Mesodermal cell (in vitro differentiated cells): ENCODE results near the gene ATP5MG.
"Not testable (repeated sequence)": the region's sequence is repeated elsewhere in the genome, so short reads cannot be mapped to it uniquely, and the experiment has no call there.

Experiments
- H3K27ac ChIP-seq: 2 replicates; pipeline ENCODE4 v1.7.0; 2013; ENCODE audit warnings: mild to moderate bottlenecking, low read depth, low read length, moderate library complexity; ENCODE audit not compliant: severe bottlenecking
- H3K36me3 ChIP-seq: 2 replicates; pipeline ENCODE4 v1.7.1; 2013; ENCODE audit warnings: mild to moderate bottlenecking, low read length, moderate library complexity; ENCODE audit not compliant: control insufficient read depth, insufficient read depth
- H3K4me1 ChIP-seq: one replicate; pipeline ENCODE4 v1.7.1; 2013; ENCODE audit warnings: mild to moderate bottlenecking, low read length; ENCODE audit not compliant: insufficient read depth, control insufficient read depth, poor library complexity, severe bottlenecking
- H3K4me3 ChIP-seq: 2 replicates; pipeline ENCODE4 v1.7.0; 2013; ENCODE audit warnings: low read length, control low read depth, mild to moderate bottlenecking; ENCODE audit not compliant: insufficient read depth, poor library complexity, severe bottlenecking; ENCODE audit errors: extremely low read depth
- H3K9me3 ChIP-seq: 2 replicates; pipeline ENCODE4 v1.7.1; 2013; ENCODE audit warnings: mild to moderate bottlenecking, low read length, moderate library complexity; ENCODE audit not compliant: control insufficient read depth
- WGBS, 2 experiments: methylation state at CpG; one replicate each; pipeline ENCODE4 v1.1.5; 2013; ENCODE audit warnings: missing lambda C conversion rate in 2 of 2; ENCODE audit not compliant: insufficient coverage in 2 of 2; 5-methylcytosine and 5-hydroxymethylcytosine counted together

Gene ATP5MG

DNA sequence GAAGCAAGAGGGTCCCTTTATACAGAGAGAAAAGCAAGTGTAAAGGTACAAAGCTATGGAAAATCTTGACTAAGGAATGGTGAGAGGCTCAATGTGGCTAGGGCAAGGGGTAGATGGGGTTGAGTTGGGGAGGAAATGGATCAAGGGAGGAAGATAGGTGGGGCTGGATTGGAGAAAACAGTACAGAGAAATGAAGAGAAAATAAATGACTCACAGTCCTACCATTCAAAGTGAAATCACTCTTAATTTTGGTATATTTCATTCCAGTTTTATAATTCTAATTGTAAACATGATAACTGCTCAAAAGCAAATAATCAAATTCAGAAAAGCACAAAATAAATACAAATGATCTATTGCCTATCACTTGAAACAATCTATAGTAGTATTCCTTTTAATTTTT, 25.4 kb upstream of the ATP5MG start:
- peaks cover 81% of the 10 kb centered on the region for H3K36me3 ChIP-seq
- no peak overlapping the region for H3K4me3 ChIP-seq
- H3K27ac ChIP-seq = no peak overlapping the region
- H3K4me1 ChIP-seq = no peaks in the 10 kb centered on the region
- no peaks in the 10 kb centered on the region for H3K9me3 ChIP-seq

DNA sequence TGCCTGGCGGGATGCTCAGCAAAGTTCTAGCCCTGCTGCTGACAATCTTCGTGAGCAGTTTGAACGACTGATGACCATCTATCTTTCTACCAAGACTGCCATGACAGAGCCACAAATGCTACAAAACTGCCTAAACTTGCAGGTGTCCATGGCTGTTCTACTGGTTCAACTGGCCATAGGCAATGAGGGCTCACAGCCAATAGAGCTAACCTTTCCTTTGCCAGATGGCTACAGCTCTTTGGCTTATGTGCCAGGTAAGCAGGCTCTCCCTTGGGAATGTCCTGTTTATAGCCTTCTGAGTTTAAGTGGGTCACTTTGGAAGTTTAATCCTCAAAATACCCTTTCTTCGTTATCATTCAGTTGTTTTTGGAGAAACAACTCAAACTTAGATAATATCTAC, 21.9 kb upstream of the ATP5MG start:
- Histone ChIP-seq H3K27ac (no peak overlapping the region), H3K36me3 (peaks cover 81% of the 10 kb centered on the region), H3K4me3 (no peak overlapping the region), H3K4me1 (no peaks in the 10 kb centered on the region), H3K9me3 (no peaks in the 10 kb centered on the region)
- 85 to 95% methylated on average over 3 of the region's 4 CpGs for WGBS, 2 experiments

DNA sequence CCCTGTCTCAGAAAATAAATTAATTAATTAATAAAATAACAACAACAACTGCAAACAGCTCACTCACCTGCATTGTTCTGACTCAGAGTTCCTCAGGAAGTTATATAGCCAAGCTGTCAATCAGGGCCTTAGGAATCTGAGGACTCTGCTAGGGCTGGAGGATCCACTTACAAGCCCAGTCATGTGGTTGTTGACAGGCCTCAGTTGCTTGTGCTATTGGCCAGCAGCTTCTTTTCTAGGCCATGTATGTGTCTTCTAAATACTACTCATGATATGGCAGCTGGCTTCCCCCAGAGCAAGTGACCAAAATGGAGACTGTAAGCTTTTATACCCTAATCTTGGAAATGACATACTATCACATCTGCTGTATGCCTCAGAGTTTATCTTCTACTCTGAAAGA, 20.8 kb upstream of the ATP5MG start:
- Histone ChIP-seq H3K36me3 (peaks cover 81% of the 10 kb centered on the region), H3K27ac (no peak overlapping the region), H3K4me3 (no peak overlapping the region), H3K4me1 (no peaks in the 10 kb centered on the region), H3K9me3 (no peaks in the 10 kb centered on the region)

DNA sequence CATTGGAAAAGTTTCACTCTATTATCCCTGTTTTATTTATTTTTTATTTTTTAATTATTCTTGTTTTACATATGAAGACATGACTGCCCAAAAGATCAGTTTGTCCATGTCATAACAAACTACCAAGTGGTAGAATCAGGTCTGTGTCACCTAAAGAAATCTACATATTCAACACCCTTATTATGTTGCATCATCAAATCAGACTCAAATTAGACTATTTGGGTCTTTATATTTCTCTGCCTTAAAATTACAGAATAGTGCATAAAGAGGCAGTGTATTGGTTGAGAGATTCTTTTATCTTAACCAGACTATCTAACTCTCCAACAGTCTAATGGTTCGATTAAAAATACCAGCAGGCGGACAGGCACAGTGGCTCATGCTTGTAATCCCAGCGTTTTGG, 18.5 kb upstream of the ATP5MG start:
- Histone ChIP-seq H3K4me1 (no peaks in the 10 kb centered on the region), H3K27ac (no peak overlapping the region), H3K9me3 (no peaks in the 10 kb centered on the region), H3K4me3 (no peak overlapping the region), H3K36me3 (peaks cover 83% of the 10 kb centered on the region)
- 87% methylated on average over 3 of the region's 3 CpGs; no CpG with 5 or more reads in 1 of the 2 experiments for WGBS, 2 experiments

DNA sequence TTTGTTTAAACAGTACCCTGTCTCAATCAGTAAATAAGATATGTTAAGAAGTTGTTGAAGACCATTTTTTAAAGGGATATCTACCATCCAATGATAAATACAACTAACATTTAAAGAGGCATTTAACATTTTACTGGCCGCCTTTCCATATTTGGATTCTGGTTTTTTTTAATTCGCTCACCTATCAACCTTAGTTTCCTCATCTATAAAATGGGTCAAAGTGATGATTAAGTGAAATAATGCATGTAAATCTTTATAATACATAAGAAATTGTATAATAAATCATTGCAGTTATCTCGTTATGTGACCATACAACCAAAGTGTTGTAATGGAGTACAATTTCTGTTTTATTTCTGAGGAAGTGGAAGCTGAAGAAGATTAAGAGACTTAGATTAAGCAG, 17.7 kb upstream of the ATP5MG start:
- Histone ChIP-seq H3K9me3 (no peaks in the 10 kb centered on the region), H3K27ac (no peak overlapping the region), H3K4me1 (no peaks in the 10 kb centered on the region), H3K36me3 (peaks cover 81% of the 10 kb centered on the region), H3K4me3 (no peak overlapping the region)
- WGBS, 2 experiments = 100% methylated on average over 1 of the region's 3 CpGs; no CpG with 5 or more reads in 1 of the 2 experiments

DNA sequence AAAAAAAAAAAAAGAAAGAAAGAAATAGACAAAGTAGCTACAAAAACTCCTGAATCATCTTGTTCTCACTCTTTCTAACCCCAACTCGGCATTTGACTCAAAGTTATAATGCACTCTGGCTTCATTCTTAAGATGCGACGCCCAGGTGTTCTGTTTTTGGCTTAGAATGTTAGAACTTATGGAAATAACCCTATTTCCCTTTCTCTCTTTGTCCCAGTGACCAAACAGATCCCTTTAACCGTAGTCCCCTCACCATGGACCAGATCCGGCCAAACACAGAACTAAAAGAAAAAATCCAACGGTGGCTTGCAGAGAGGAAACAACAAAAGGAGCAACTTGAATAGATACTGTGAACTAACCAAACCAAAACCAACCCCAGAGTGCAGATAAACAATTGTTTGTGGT, 5.3 kb upstream of the ATP5MG start:
- H3K36me3 ChIP-seq = peaks cover 60% of the 10 kb centered on the region
- no peak overlapping the region for H3K27ac ChIP-seq
- H3K4me1 ChIP-seq = no peaks in the 10 kb centered on the region
- H3K4me3 ChIP-seq = no peak overlapping the region
- 100% methylated on average over 1 to 3 of the region's 6 CpGs for WGBS, 2 experiments
- no peaks in the 10 kb centered on the region for H3K9me3 ChIP-seq

DNA sequence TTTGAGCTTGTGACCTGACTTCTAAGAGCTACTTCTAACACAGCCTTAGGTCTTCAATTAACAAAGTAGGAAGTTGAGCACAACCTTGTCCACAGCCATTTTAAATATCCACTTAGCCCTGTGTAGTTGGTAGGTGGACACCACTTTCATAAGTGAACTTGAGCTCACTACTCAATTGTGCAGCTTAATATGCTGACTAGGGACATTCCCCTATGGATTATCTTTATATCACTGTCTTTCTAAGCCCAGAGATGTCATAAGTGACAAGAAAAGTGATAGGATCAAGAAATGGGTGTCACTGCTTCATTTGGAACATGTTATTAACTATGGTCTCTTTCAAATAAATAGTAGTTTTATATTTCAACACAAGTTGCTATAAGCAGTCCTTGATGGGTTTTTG, 4.0 kb upstream of the ATP5MG start:
- Histone ChIP-seq H3K9me3 (no peaks in the 10 kb centered on the region), H3K4me1 (no peaks in the 10 kb centered on the region), H3K36me3 (peaks cover 54% of the 10 kb centered on the region), H3K4me3 (no peak overlapping the region), H3K27ac (no peak overlapping the region)

DNA sequence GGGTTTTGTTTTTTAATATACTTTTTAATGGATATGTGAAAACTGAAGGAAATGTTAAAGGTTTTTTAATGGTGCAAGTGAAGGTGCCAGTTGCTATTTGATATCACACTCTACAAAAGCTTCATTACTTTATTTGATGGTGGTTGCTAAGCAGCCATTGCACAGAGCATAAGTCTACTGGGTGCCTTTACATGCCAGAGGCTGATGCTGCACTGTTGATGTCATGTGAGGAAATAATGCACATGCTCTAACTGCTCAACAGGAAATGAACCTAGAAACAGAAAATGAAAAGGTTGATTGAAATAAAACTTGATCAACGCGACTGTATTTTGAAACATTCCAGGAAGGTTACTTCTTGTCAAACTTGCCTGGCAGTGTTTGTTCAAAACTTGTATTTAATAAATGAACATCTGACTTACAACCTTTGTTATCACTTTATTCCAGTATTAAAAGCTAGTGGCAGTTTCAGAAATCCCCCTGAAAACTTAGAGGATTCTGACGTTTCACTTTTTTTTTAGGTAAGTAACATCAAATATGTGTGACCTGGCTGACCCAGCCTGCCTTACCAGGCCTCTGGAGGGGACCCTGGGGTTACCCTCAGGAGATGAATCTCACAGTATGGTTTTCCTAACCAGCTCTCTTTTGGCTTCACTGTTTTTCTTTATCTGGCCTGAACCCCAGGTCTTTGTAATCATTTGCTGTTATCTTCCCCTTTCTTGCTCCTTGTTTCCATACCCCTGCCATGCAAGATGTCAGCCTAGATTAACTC, 2.4 kb upstream of the ATP5MG start:
- Histone ChIP-seq H3K4me3 (no peak overlapping the region), H3K4me1 (peaks cover 4% of the 10 kb centered on the region), H3K27ac (peak overlapping the region; percentile 50), H3K36me3 (peaks cover 39% of the 10 kb centered on the region), H3K9me3 (no peaks in the 10 kb centered on the region)
- WGBS, 2 experiments = 91 to 95% methylated on average over 1 to 2 of the region's 3 CpGs

DNA sequence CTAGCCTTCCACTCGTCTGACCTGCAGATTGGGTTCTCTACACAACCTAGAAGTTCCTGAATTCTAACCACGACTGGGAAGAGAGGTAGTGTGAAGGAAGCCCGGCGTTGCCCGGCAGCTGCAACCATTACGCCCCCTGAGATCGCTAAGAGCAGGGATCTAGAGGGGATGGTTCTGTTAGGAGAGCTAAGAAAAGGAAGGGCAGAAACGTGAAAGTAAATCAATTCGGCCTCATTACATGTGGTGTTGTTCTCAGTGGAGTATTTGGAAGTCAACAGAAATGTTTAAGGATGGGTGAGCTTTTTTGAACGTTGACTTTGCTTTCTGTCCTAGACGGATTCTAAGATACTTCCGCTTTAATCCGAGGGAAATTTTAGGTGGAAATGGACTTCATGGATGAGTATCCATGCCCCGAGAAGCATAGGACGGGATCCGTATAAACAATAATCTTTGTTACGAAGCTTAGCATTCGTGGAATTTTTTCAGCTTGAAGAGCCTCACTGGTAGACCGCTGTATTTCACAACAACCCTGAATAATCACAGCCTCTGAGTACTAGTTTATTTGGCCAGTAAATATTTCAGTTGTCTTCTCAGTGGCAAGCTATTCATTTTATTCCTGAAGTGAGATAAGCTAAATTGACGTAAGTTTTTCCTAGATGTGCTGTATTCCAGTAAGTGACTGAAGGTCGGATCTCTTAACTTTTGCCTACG, 629 bp downstream of the ATP5MG start:
- Histone ChIP-seq H3K4me3 (peak overlapping the region; percentile 88), H3K9me3 (no peaks in the 10 kb centered on the region), H3K36me3 (peaks cover 39% of the 10 kb centered on the region), H3K4me1 (peaks cover 4% of the 10 kb centered on the region), H3K27ac (peak overlapping the region; percentile 94)
- WGBS, 2 experiments = 7 to 12% methylated on average over 17 to 19 of the region's 22 CpGs

DNA sequence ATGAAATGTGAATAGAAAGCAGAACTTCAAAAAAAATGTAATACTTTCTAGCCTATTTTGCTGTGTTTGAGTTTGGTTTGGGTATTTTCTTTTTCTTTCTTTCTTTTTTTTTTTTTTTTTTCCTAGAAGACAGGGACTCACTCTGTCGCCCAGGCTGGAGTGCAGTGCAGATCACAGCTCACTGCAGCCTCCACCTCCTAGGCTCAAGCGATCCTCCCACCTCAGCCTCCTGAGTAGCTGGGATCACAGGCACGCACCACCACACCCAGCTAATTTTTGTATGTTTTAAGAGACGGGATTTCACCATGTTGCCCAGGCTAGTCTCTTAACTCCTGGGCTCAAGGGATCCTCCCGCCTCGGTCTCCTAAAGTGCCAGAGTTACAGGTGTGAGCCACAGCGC, 1.2 kb downstream of the ATP5MG start:
- 88 to 93% methylated on average over 7 of the region's 7 CpGs for WGBS, 2 experiments
- Histone ChIP-seq H3K4me3 (peak overlapping the region; percentile 88), H3K36me3 (peaks cover 40% of the 10 kb centered on the region)
- H3K9me3 ChIP-seq, H3K4me1 ChIP-seq, H3K27ac ChIP-seq: not testable (repeated sequence)

DNA sequence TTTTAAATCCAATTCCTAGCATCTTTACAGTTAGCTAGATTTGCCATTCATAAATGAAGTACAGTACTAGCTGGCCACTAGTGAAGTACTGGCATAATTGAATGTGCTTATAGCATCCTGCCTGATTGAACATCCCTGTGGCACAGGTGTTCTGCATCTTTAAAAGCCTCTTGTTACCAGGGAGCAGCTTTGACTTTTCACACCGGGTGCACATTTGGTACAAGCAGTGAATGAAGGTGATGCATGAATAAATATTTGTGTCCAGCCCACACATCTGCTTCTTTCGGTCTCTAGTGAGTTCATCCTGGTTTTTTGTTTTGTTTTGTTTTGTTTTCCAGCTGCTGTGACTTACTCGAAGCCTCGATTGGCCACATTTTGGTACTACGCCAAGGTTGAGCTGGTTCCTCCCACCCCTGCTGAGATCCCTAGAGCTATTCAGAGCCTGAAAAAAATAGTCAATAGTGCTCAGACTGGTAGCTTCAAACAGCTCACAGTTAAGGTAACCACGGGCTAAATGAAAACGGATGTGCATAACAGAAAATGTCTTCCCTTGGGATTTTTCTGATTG, 5.3 kb downstream of the ATP5MG start:
- Histone ChIP-seq H3K4me3 (no peak overlapping the region), H3K36me3 (peaks cover 56% of the 10 kb centered on the region), H3K27ac (no peak overlapping the region), H3K9me3 (no peaks in the 10 kb centered on the region), H3K4me1 (peaks cover 4% of the 10 kb centered on the region)
- WGBS, 2 experiments = 98 to 100% methylated on average over 5 to 7 of the region's 7 CpGs
